GM18502 (cell line): ENCODE data around the gene MAP3K9.
"Not testable (repeated sequence)": the region's sequence is repeated elsewhere in the genome, so short reads cannot be mapped to it uniquely, and the experiment has no call there.

ENCODE experiments used
- ATAC-seq: cut with Tn5 transposase; IDR thresholded peaks from one replicate; pipeline ENCODE4 v1.9.1; 2021; ENCODE audit warnings: mild to moderate bottlenecking; ENCODE audit not compliant: unreplicated experiment, poor library complexity

The MAP3K9 gene

GRCh38 chr14:70703621-70704168 is 105.6 kb downstream of the MAP3K9 start:
- not testable (repeated sequence) for ATAC-seq

- ATAC-seq, result no peak
Measured at GRCh38 chr14:70702161-70702560, 107.2 kb downstream of the MAP3K9 start.

GRCh38 chr14:70701610-70702009 is 107.7 kb downstream of the MAP3K9 start:
- ATAC-seq, result no peak

- no peak for ATAC-seq
Measured at GRCh38 chr14:70700955-70701585, 108.2 kb downstream of the MAP3K9 start.

- no peak for ATAC-seq
Measured at GRCh38 chr14:70699646-70700045, 109.7 kb downstream of the MAP3K9 start.

- no peak for ATAC-seq
Measured at GRCh38 chr14:70698288-70698687, 111.0 kb downstream of the MAP3K9 start.

GRCh38 chr14:70697701-70698100 is 111.6 kb downstream of the MAP3K9 start:
- ATAC-seq, result no peak

GRCh38 chr14:70696026-70696425 is 113.3 kb downstream of the MAP3K9 start:
- no peak for ATAC-seq

GRCh38 chr14:70692210-70692609 is 117.1 kb downstream of the MAP3K9 start:
- ATAC-seq, result no peak

GRCh38 chr14:70685474-70686197 is 123.7 kb downstream of the MAP3K9 start:
- no peak for ATAC-seq

GRCh38 chr14:70683983-70684382 is 125.3 kb downstream of the MAP3K9 start:
- ATAC-seq, result no peak

- no peak for ATAC-seq
Measured at GRCh38 chr14:70680748-70681147, 128.6 kb downstream of the MAP3K9 start.

- no peak for ATAC-seq
Measured at GRCh38 chr14:70677341-70677740, 132.0 kb downstream of the MAP3K9 start.
